ENCODE data around the gene LIG1.

Gene LIG1

GRCh38 chr19:48182434-48182833, 12.3 kb upstream of the LIG1 start:
- Histone ChIP-seq H3K9me3 (ENCODE audit: low read length) (peaks cover 8% of the 10 kb centered on the region), H3K9ac (ENCODE audit: low read length) (no peak overlapping the region), H3K4me2 (ENCODE audit: low read length) (no peak overlapping the region), H3K4me1 (ENCODE audit: insufficient read depth, low read length, severe bottlenecking) (peaks cover 24% of the 10 kb centered on the region), H3K4me3 (ENCODE audit: low read depth, low read length, poor library complexity, severe bottlenecking) (no peak overlapping the region), H3K9me2 (ENCODE audit: low read depth, low read length) (no peaks in the 10 kb centered on the region), H2AFZ (ENCODE audit: low read length) (no peak overlapping the region), H3K36me3 (ENCODE audit: insufficient read depth, low read length) (peaks cover 18% of the 10 kb centered on the region), H3K27ac (ENCODE audit: low read depth, low read length, poor library complexity, severe bottlenecking) (no peak overlapping the region), H3K79me2 (ENCODE audit: insufficient read depth, low read length) (no peaks in the 10 kb centered on the region), H3K27me3 (ENCODE audit: insufficient read depth, low read length) (no peaks in the 10 kb centered on the region), H3F3A (ENCODE audit: insufficient read depth, low read length) (no peaks in the 10 kb centered on the region; the same call in 1 of the 2 replicates), H4K20me1 (ENCODE audit: insufficient read depth, low read length) (no peaks in the 10 kb centered on the region)
- no peak for TF ChIP-seq EZH2 (IDR thresholded peaks at IDR 0.05; ENCODE audit: borderline replicate concordance, low read length)
- TF ChIP-seq CTCF (IDR thresholded peaks at IDR 0.05; ENCODE audit: low read length), result no peak

- Histone ChIP-seq H3F3A (ENCODE audit: insufficient read depth, low read length) (no peaks in the 10 kb centered on the region; the same call in 1 of the 2 replicates), H3K36me3 (ENCODE audit: insufficient read depth, low read length) (peaks cover 18% of the 10 kb centered on the region), H3K9me2 (ENCODE audit: low read depth, low read length) (no peaks in the 10 kb centered on the region), H4K20me1 (ENCODE audit: insufficient read depth, low read length) (no peaks in the 10 kb centered on the region), H3K9me3 (ENCODE audit: low read length) (peaks cover 8% of the 10 kb centered on the region), H3K27ac (ENCODE audit: low read depth, low read length, poor library complexity, severe bottlenecking) (no peak overlapping the region), H3K9ac (ENCODE audit: low read length) (no peak overlapping the region), H3K4me1 (ENCODE audit: insufficient read depth, low read length, severe bottlenecking) (peaks cover 17% of the 10 kb centered on the region), H3K79me2 (ENCODE audit: insufficient read depth, low read length) (no peaks in the 10 kb centered on the region), H3K4me3 (ENCODE audit: low read depth, low read length, poor library complexity, severe bottlenecking) (no peak overlapping the region), H2AFZ (ENCODE audit: low read length) (no peak overlapping the region), H3K27me3 (ENCODE audit: insufficient read depth, low read length) (no peaks in the 10 kb centered on the region), H3K4me2 (ENCODE audit: low read length) (no peak overlapping the region)
- TF ChIP-seq CTCF (IDR thresholded peaks at IDR 0.05; ENCODE audit: low read length), result no peak
- TF ChIP-seq EZH2 (IDR thresholded peaks at IDR 0.05; ENCODE audit: borderline replicate concordance, low read length), result no peak
Observed at GRCh38 chr19:48181505-48181904, 11.4 kb upstream of the LIG1 start.

DNA sequence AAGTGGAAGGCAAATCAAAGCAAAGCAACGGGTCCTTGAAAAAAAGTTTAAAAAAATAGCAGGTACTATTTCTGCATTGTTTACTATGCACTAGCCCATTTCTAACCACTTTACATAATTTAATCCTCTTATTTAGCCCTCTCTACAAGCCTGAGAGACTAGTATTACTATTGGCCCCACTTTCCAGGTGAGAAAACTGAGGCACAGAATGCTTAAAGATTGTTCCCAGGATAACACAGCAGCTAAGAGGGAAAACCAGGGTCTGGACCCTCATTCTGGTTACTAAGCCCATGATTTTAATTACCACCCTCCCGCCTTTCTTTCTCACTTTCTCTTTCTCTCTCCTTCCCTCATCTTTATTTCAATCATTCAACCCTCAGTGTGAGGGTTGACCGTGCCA, 6.1 kb upstream of the LIG1 start:
- H3K4me3 ChIP-seq (ENCODE audit: low read depth, low read length, poor library complexity, severe bottlenecking), result no peak overlapping the region
- no peak overlapping the region for H3K27ac ChIP-seq (ENCODE audit: low read depth, low read length, poor library complexity, severe bottlenecking)
- no peak overlapping the region for H3K9ac ChIP-seq (ENCODE audit: low read length)
- peaks cover 19% of the 10 kb centered on the region for H3K36me3 ChIP-seq (ENCODE audit: insufficient read depth, low read length)
- peaks cover 8% of the 10 kb centered on the region for H3K4me1 ChIP-seq (ENCODE audit: insufficient read depth, low read length, severe bottlenecking)
- H4K20me1 ChIP-seq (ENCODE audit: insufficient read depth, low read length), result no peaks in the 10 kb centered on the region
- H3K79me2 ChIP-seq (ENCODE audit: insufficient read depth, low read length), result no peaks in the 10 kb centered on the region
- H3K27me3 ChIP-seq (ENCODE audit: insufficient read depth, low read length), result no peaks in the 10 kb centered on the region
- H3F3A ChIP-seq (ENCODE audit: insufficient read depth, low read length), result no peaks in the 10 kb centered on the region
- no peaks in the 10 kb centered on the region for H3K9me2 ChIP-seq (ENCODE audit: low read depth, low read length)
- peaks cover 2% of the 10 kb centered on the region for H3K9me3 ChIP-seq (ENCODE audit: low read length)
- no peak overlapping the region for H2AFZ ChIP-seq (ENCODE audit: low read length)
- TF ChIP-seq CTCF (IDR thresholded peaks at IDR 0.05; ENCODE audit: low read length) (no peak), EZH2 (IDR thresholded peaks at IDR 0.05; ENCODE audit: borderline replicate concordance, low read length) (no peak)
- no peak overlapping the region for H3K4me2 ChIP-seq (ENCODE audit: low read length)

Data from OCI-LY1 (cell line).